HCT116 (cell line): ENCODE measurements around the gene NAA25.

Experiments
- FOSL1 ChIP-seq: IDR thresholded peaks from 2 replicates; pipeline ENCODE4 v1.6.1; 2012; ENCODE audit warnings: low read depth
- JUND ChIP-seq: IDR thresholded peaks from 2 replicates; pipeline ENCODE4 v1.6.1; 2012
- POLR2A ChIP-seq: IDR thresholded peaks from 2 replicates; pipeline ENCODE4 v1.7.0; 2011; ENCODE audit warnings: borderline replicate concordance; ENCODE audit not compliant: insufficient read depth, insufficient read length; ENCODE audit errors: extremely low read depth
- POLR2AphosphoS5 ChIP-seq: IDR thresholded peaks from 2 replicates; pipeline ENCODE4 v1.6.1; 2011; ENCODE audit warnings: mild to moderate bottlenecking, low read depth, low read length, moderate library complexity
- RAD21 ChIP-seq: IDR thresholded peaks from 2 replicates; pipeline ENCODE4 v1.6.1; 2012; ENCODE audit warnings: low read depth, mild to moderate bottlenecking
- REST ChIP-seq: IDR thresholded peaks from 2 replicates; pipeline ENCODE4 v1.6.1; 2012; ENCODE audit warnings: low read depth
- SP1 ChIP-seq: IDR thresholded peaks from 2 replicates; pipeline ENCODE4 v1.6.1; 2012; ENCODE audit warnings: low read depth
- SRF ChIP-seq: IDR thresholded peaks from 2 replicates; pipeline ENCODE4 v1.6.1; 2012; ENCODE audit warnings: low read depth
- TCF7L2 ChIP-seq: IDR thresholded peaks from 2 replicates; pipeline ENCODE4 v1.7.0; 2011; ENCODE audit warnings: borderline replicate concordance, inconsistent platforms; ENCODE audit not compliant: insufficient read depth, insufficient read length; ENCODE audit errors: extremely low read depth
- ZFX ChIP-seq: fragments of 450-650 bp; IDR thresholded peaks from 2 replicates; pipeline ENCODE4 v1.6.1; 2017
- ZNF274 ChIP-seq: fragments of 200-500 bp; sonication (Bioruptor generic); IDR thresholded peaks from 2 replicates; pipeline ENCODE4 v1.6.1; 2014; ENCODE audit warnings: mild to moderate bottlenecking, low read depth, low read length, inconsistent platforms
- TF ChIP-seq, protein P1 (sequence below), 3 experiments: fragments of 200-600 bp in 1 of 3; sonication (generic) in 1 of 3; IDR thresholded peaks in 2 of 3; conservative IDR thresholded peaks in 1 of 3; 2 replicates each; pipeline ENCODE4 v1.5.1; 2012 to 2017; ENCODE audit warnings: low read depth in 2 of 3, low read length in 2 of 3, antibody characterized with exemption in 1 of 3, borderline replicate concordance in 1 of 3, control low read depth in 1 of 3, mild to moderate bottlenecking in 1 of 3, mixed read lengths in 1 of 3, mixed run types in 1 of 3, moderate library complexity in 1 of 3; ENCODE audit not compliant: insufficient read depth in 1 of 3

- TF ChIP-seq, protein P1, sequence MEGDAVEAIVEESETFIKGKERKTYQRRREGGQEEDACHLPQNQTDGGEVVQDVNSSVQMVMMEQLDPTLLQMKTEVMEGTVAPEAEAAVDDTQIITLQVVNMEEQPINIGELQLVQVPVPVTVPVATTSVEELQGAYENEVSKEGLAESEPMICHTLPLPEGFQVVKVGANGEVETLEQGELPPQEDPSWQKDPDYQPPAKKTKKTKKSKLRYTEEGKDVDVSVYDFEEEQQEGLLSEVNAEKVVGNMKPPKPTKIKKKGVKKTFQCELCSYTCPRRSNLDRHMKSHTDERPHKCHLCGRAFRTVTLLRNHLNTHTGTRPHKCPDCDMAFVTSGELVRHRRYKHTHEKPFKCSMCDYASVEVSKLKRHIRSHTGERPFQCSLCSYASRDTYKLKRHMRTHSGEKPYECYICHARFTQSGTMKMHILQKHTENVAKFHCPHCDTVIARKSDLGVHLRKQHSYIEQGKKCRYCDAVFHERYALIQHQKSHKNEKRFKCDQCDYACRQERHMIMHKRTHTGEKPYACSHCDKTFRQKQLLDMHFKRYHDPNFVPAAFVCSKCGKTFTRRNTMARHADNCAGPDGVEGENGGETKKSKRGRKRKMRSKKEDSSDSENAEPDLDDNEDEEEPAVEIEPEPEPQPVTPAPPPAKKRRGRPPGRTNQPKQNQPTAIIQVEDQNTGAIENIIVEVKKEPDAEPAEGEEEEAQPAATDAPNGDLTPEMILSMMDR (IDR thresholded peaks at IDR 0.05 in 2 of 3, conservative IDR thresholded peaks at IDR 0.05 in 1 of 3; ENCODE audit: borderline replicate concordance in 1 of 3, insufficient read depth in 1 of 3, low read depth in 2 of 3, low read length in 2 of 3), result no peak
- TF ChIP-seq POLR2A (no peak), JUND (no peak), ZFX (no peak), FOSL1 (no peak), POLR2AphosphoS5 (no peak), RAD21 (no peak), TCF7L2 (no peak), REST (no peak), SP1 (no peak), ZNF274 (no peak), SRF (no peak)
Measured at GRCh38 chr12:112153893-112154219, 45.3 kb upstream of the NAA25 start.
